Stimulated activated CD4-positive, alpha-beta T cell treated with anti-CD3 and anti-CD28 coated beads, Interleukin-2, amount 100 ng/mL, for 4 hours (primary cell): Measurements from ENCODE around the gene C20orf204.
"Not testable (repeated sequence)": the region's sequence is repeated elsewhere in the genome, so short reads cannot be mapped to it uniquely, and the experiment has no call there.

Source experiments
- DNase-seq: peaks from one replicate; pipeline ENCODE4 v3.0.0-alpha.2; 2020; ENCODE audit warnings: low read depth

The C20orf204 gene

GRCh38 chr20:64035933-64036345 lies at the start of gene C20orf204:
Gene C20orf204 (plus strand): TSS chr20:64036182. CDS start chr20:64036324, 142 bp downstream.
- DNase-seq, result no peak

- DNase-seq, result no peak
Observed at GRCh38 chr20:64000906-64001305, 35.1 kb upstream of the C20orf204 start.

- DNase-seq, result no peak
Observed at GRCh38 chr20:64001607-64002011, 34.4 kb upstream of the C20orf204 start.

- no peak for DNase-seq
Observed at GRCh38 chr20:64003960-64004725, 31.8 kb upstream of the C20orf204 start.

GRCh38 chr20:64005394-64005793 lies 30.6 kb upstream of the C20orf204 start:
- no peak for DNase-seq

GRCh38 chr20:64006490-64006889 lies 29.5 kb upstream of the C20orf204 start:
- no peak for DNase-seq

GRCh38 chr20:64006902-64007301 lies 29.1 kb upstream of the C20orf204 start:
- DNase-seq, result no peak

GRCh38 chr20:64009811-64010387 lies 26.1 kb upstream of the C20orf204 start:
- no peak for DNase-seq

- DNase-seq, result no peak
Observed at GRCh38 chr20:64010711-64011237, 25.2 kb upstream of the C20orf204 start.

GRCh38 chr20:64011366-64011779 lies 24.6 kb upstream of the C20orf204 start:
- DNase-seq, result no peak

- DNase-seq, result not testable (repeated sequence)
Observed at GRCh38 chr20:64012385-64013154, 23.4 kb upstream of the C20orf204 start.

- no peak for DNase-seq
Observed at GRCh38 chr20:64015635-64016034, 20.3 kb upstream of the C20orf204 start.

- DNase-seq, result no peak
Observed at GRCh38 chr20:64021124-64021975, 14.6 kb upstream of the C20orf204 start.

- DNase-seq, result no peak
Observed at GRCh38 chr20:64022671-64023360, 13.2 kb upstream of the C20orf204 start.

- no peak for DNase-seq
Observed at GRCh38 chr20:64023361-64024140, 12.4 kb upstream of the C20orf204 start.

- DNase-seq, result no peak
Observed at GRCh38 chr20:64024141-64024990, 11.6 kb upstream of the C20orf204 start.

GRCh38 chr20:64025101-64025825 lies 10.7 kb upstream of the C20orf204 start:
- DNase-seq, result no peak

- DNase-seq, result no peak
Observed at GRCh38 chr20:64025826-64026412, 10.1 kb upstream of the C20orf204 start.
